Activated CD8-positive, alpha-beta memory T cell treated with anti-CD3 and anti-CD28 coated beads for 1 hour (primary cell): ENCODE results near the gene STEAP4.

ENCODE experiments used
- DNase-seq, 2 donors: peaks; one replicate each; pipeline ENCODE4 v3.0.0-alpha.2; 2020; ENCODE audit warnings: low read depth in 1 of 2; ENCODE audit errors: extremely low read depth in 1 of 2

Gene STEAP4

GRCh38 chr7:88306590-88307048 is at the start of gene STEAP4:
TSS of gene STEAP4 (minus strand) at chr7:88306894. CDS start at chr7:88284269, 22,625 bp downstream.
- no peak for DNase-seq

GRCh38 chr7:88355011-88355410 is 48.3 kb upstream of the STEAP4 start:
- no peak for DNase-seq

GRCh38 chr7:88350118-88350517 is 43.4 kb upstream of the STEAP4 start:
- DNase-seq, result no peak

DNA sequence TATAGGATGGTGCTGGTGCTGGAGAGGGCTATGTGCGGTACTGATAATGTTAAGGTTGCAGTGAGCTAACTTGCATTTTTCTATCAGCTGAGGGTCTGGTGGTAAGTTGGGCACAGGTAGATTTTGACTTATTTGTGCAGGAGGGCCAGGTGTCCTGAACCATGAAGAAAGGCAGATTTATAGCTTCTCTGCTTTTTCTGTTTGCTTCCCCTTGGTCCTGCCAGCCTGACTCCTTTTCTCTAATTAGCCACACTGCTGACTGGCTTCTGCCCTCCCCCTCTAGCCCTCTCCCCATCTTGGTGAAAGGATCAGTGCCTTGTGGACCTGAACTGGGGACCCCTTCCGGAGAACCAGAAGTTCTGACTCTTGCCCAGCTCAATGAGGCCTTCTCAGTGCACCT is 40.8 kb upstream of the STEAP4 start:
- DNase-seq, result no peak

GRCh38 chr7:88347090-88347489 is 40.4 kb upstream of the STEAP4 start:
- DNase-seq, result no peak

GRCh38 chr7:88346357-88346756 is 39.7 kb upstream of the STEAP4 start:
- DNase-seq, result no peak

DNA sequence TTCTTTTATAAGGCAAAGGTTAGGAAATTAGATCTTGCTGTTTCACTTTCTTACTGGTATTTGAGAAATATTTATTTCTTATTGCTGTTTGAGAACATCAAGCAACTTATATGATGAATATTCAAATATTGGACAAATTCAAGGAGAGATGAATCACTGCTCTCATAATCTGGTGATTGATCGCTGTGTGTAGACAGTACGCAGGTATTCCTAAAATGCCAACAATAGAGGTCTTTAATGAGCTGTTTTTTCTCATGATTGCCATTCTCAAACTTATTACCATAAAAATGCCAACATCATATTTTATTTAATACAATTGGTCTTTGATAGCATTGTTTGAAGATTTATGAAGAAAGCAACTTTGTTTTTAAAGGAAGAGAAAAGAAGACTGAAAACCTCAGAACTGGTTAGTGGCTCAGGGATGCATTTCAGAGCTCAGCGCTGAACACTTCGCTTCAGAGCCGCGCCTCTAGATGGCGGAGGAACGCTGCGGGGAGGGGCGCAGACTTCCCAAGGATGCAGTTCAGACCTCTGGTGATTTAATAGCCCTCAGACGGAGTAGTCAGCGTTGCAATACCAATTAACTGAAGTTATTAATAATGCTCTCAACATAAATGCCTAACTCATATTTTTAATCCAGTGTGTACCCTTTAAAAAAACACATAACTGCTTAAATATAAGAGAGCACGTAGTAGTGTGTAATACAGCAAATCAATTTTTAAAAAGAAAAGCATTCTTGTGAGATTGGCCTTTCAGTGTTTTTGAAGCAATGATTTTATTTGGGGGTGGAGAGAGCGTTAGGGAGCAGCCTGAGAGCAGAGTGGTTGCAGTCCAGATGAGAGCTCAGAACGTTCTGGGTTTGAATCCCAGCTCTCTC is 38.5 kb upstream of the STEAP4 start:
- no peak for DNase-seq

DNA sequence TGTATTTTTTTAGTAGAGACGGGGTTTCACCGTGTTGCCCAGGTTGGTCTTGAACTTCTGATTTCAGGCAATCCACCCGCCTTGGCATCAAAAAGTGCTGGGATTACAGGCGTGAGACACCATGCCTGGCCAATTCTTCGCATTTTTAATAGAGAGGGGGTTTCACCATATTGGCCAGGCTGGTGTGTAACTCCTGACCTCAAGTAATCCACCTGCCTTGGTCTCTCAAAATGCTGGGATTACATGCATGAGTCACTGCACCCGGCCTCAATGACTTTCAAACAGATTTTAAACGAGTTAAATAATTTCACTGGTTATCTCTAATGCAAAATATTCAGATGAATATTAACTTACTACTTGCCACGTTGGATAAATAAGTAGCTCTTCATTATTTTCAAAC is 37.6 kb upstream of the STEAP4 start:
- no peak for DNase-seq

GRCh38 chr7:88339195-88339922 is 32.7 kb upstream of the STEAP4 start:
- no peak for DNase-seq

DNA sequence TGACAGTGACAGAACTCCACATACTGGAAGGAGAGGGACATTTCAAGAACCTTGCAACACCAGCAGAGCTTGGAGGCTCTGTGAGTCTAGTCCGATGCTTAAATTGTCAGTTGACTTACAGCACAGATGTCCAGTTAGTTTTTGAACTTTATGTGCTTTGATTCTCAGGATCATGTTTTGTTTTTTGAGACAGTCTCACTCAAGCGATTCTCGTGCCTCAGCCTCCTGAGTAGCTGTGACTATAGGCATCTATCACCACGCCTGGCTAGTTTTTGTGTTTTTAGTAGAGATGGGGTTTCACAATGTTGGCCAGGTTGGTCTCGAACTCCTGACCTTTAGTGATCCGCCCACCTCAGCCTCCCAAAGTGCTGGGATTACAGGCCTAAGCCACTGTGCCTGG is 31.8 kb upstream of the STEAP4 start:
- no peak for DNase-seq

DNA sequence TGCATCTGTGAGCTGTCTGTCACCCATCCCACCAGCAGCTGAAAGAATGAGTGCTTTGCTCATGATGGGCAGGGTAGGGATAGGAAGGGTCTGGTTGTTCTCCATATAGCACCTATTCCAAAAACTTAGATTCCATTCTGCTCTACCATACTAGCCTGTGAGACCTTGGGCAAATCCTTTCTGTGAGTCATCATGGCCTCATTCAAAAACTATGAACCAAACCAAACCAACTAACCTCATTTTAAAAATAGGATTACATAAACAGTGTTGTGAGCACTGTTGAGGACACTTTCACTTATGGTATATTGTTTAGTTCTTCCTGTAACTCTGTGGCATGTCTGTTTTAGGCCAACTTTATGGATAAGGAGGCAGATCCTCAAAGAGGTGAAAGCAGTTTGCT is 30.9 kb upstream of the STEAP4 start:
- no peak for DNase-seq

- no peak for DNase-seq
Measured at GRCh38 chr7:88331322-88331721, 24.6 kb upstream of the STEAP4 start.

- no peak for DNase-seq
Measured at GRCh38 chr7:88329532-88330463, 23.1 kb upstream of the STEAP4 start.

GRCh38 chr7:88328787-88329186 is 22.1 kb upstream of the STEAP4 start:
- no peak for DNase-seq

DNA sequence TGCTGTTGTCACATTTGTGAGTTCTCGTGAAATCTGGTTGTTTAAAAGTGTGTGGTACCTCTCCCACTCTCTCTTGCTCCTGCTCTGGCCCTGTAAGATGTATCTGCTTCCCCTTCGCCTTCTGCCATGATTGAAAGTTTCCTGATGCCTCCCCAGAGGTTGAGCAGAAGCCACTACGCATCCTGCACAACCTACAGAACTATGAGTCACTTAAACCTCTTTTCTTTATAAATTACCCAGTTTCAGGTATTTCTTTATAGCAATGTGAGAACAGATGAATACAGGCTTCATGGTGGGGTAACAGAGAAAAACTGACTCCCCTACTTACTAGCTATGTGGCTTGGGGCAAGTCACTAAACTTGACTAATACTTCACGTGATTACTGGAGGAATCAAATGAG is 18.0 kb upstream of the STEAP4 start:
- no peak for DNase-seq

GRCh38 chr7:88322151-88322550 is 15.5 kb upstream of the STEAP4 start:
- DNase-seq, result no peak

GRCh38 chr7:88321694-88322093 is 15.0 kb upstream of the STEAP4 start:
- no peak for DNase-seq

DNA sequence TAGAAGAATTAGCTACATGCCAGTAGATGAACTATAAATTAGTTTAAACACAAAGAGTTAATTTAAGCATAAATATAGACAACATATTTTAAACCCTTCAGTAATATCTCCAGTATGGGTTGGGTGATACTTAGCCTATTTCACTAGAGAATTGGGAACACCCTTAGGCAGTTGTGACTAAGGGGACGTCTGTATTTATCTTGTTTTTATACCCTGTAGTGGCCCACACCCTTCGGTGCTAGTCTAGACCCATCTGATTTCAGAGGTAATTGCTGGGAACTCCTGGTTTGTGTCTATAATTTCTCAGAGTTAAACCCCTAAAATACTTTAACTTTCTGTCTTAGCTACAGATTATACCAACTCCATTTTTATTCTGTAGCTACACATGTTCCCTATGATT is 11.5 kb upstream of the STEAP4 start:
- no peak for DNase-seq

DNA sequence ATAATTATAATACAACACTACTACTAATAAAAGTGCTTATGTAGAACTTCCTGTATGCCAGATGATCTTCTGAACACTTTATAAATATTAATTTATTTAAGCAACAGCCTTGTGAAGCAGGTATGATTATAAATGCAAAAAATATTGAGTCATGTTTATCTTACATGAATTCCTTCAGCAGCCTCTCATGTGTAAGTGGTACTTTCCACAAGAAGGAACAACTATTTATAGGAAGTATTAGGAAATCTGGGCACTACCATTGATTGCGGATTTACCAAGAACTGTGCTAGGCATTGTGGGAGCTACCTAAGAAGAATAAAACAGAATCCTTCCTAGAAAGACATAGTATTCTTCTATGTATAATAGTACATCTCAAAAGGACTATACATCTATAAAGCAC is 10.7 kb upstream of the STEAP4 start:
- DNase-seq, result no peak

GRCh38 chr7:88316456-88316855 is 9.8 kb upstream of the STEAP4 start:
- DNase-seq, result no peak

GRCh38 chr7:88315522-88315921 is 8.8 kb upstream of the STEAP4 start:
- DNase-seq, result no peak
